ENCODE data around the gene LACTB. TPM values are rescaled to one million over a fixed set of nuclear protein-coding genes. Genes with fewer than 3 reads are reported as not detected.

Gene LACTB
- total and polyA plus RNA-seq, 2 donors = 12.7 to 14.4 TPM

- peak overlapping the region; percentile 86 for H3K27ac ChIP-seq (ENCODE audit: low read depth)
- DNase-seq (ENCODE audit: extremely low spot score) = no peak
- no peaks in the 10 kb centered on the region for H3K4me1 ChIP-seq (ENCODE audit: insufficient read depth)
- WGBS = under 1% methylated on average over 59 of the region's 59 CpGs
- H3K36me3 ChIP-seq (ENCODE audit: insufficient read depth) = no peaks in the 10 kb centered on the region
- H3K4me3 ChIP-seq (ENCODE audit: low read depth, low read length) = peak overlapping the region; percentile 100
These were observed 578 bp downstream of the LACTB start for GRCh38 chr15:63122002-63122875.

DNA sequence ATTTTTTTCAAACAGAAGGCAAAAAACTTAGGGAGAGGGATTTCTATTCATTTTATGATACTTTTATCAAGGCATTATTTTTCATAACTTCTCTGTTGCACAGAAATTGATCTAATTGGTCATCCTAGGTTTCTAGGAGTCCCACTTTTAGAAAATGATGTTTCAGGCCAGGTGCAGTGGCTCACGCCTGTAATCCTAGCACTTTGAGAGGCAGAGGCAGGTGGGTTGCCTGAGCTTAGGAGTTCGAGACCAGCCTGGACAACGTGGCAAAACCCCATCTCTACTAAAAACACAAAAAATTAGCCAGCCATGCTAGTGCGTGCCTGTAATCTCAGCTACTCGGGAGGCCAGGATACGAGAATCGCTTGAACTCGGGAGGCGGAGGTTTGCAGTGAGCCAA is 2.8 kb downstream of the LACTB start:
- Histone ChIP-seq H3K4me1 (ENCODE audit: insufficient read depth) (no peaks in the 10 kb centered on the region), H3K36me3 (ENCODE audit: insufficient read depth) (no peaks in the 10 kb centered on the region), H3K4me3 (ENCODE audit: low read depth, low read length) (no peak overlapping the region), H3K27ac (ENCODE audit: low read depth) (no peak overlapping the region)
- DNase-seq (ENCODE audit: extremely low spot score) = no peak
- WGBS = 97% methylated on average over 9 of the region's 9 CpGs

DNA sequence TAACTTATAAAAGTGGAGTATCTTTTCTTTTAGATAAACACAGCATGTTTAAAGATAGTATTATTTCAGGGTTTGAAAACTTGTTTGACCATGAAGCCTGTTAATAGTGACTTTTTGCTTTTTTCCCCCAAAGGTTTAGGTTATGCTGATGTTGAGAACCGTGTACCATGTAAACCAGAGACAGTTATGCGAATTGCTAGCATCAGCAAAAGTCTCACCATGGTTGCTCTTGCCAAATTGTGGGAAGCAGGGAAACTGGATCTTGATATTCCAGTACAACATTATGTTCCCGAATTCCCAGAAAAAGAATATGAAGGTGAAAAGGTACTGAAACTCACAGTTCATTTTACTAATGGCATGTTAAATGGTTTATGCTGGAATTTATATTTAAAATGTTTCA is 5.1 kb downstream of the LACTB start:
- no peak overlapping the region for H3K27ac ChIP-seq (ENCODE audit: low read depth)
- 88% methylated on average over 3 of the region's 3 CpGs for WGBS
- no peak for DNase-seq (ENCODE audit: extremely low spot score)
- H3K36me3 ChIP-seq (ENCODE audit: insufficient read depth) = no peaks in the 10 kb centered on the region
- no peak overlapping the region for H3K4me3 ChIP-seq (ENCODE audit: low read depth, low read length)
- no peaks in the 10 kb centered on the region for H3K4me1 ChIP-seq (ENCODE audit: insufficient read depth)

GRCh38 chr15:63133786-63134185 is 12.1 kb downstream of the LACTB start:
- DNase-seq (ENCODE audit: extremely low spot score) = no peak
- no peaks in the 10 kb centered on the region for H3K36me3 ChIP-seq (ENCODE audit: insufficient read depth)
- no peaks in the 10 kb centered on the region for H3K4me1 ChIP-seq (ENCODE audit: insufficient read depth)
- H3K4me3 ChIP-seq (ENCODE audit: low read depth, low read length) = no peak overlapping the region
- 41% methylated on average over 1 of the region's 1 CpG for WGBS
- H3K27ac ChIP-seq (ENCODE audit: low read depth) = no peak overlapping the region

DNA sequence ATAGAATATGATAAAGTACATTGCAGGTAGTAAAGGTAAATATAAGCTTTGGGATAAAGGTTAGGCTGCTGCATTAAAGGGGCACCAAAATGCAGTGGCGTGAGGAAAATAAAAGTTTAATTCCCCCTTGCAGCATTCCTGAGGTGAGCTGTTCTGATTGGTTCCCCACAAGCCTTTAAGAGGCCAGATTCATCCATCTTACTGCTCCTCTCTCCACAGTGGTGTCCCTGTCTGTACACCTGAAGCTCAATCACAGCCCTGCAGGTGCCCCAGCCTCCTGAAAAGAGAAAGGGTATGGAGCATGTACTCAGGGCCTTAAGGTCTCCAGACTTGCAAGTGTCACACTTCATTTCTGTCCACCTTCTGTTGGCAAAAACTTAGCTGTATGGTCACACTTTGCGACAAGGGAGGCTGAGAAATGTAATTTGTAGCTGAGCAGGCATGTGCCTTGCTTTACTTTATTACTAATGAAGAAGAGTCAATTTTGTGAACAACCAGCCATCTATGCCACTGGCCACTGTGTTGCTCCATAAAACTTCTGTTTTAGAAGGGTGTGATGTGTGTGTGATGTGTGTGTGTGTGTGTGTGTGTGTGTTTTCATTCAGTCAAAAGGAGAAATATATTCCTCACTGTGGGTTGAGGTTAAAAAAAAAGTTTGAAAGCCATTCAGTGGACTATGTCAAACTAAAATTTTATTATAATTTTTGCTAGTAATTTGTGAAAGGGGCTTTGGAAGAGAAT is 12.8 kb downstream of the LACTB start:
- no peak for DNase-seq (ENCODE audit: extremely low spot score)
- H3K27ac ChIP-seq (ENCODE audit: low read depth) = no peak overlapping the region
- 91% methylated on average over 2 of the region's 2 CpGs for WGBS
- no peaks in the 10 kb centered on the region for H3K36me3 ChIP-seq (ENCODE audit: insufficient read depth)
- no peaks in the 10 kb centered on the region for H3K4me1 ChIP-seq (ENCODE audit: insufficient read depth)
- no peak overlapping the region for H3K4me3 ChIP-seq (ENCODE audit: low read depth, low read length)

GRCh38 chr15:63135281-63135680 is 13.6 kb downstream of the LACTB start:
- no peak overlapping the region for H3K27ac ChIP-seq (ENCODE audit: low read depth)

GRCh38 chr15:63135804-63136203 is 14.1 kb downstream of the LACTB start:
- no peak overlapping the region for H3K4me3 ChIP-seq (ENCODE audit: low read depth, low read length)
- no peak overlapping the region for H3K27ac ChIP-seq (ENCODE audit: low read depth)
- 74% methylated on average over 3 of the region's 3 CpGs for WGBS
- no peaks in the 10 kb centered on the region for H3K4me1 ChIP-seq (ENCODE audit: insufficient read depth)
- no peaks in the 10 kb centered on the region for H3K36me3 ChIP-seq (ENCODE audit: insufficient read depth)
- no peak for DNase-seq (ENCODE audit: extremely low spot score)

More at GRCh38 chr15:63135281-63135680, 13.6 kb downstream of the LACTB start:
- DNase-seq (ENCODE audit: extremely low spot score) = no peak
- WGBS = 94% methylated on average over 5 of the region's 5 CpGs
- Histone ChIP-seq H3K4me3 (ENCODE audit: low read depth, low read length) (no peak overlapping the region), H3K36me3 (ENCODE audit: insufficient read depth) (no peaks in the 10 kb centered on the region), H3K4me1 (ENCODE audit: insufficient read depth) (no peaks in the 10 kb centered on the region)

DNA sequence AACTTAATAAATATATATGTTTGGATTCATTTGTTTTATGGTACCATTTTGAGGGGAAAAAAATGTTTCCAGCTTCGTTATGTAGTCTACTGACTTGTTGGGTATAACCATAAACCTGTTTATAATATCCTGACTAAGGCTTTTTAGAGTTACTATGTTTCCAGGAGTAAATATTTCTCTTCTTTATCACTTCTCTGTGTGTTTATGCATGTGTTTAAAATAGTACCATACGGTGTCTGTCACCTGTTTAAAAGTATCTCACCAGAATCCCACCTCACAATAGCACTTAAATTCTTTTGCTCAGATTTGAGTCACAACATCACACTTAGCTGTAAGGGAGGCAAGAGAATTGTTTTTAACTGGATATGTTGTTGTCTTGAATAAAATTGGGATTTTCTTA is 15.1 kb downstream of the LACTB start:
- Histone ChIP-seq H3K36me3 (ENCODE audit: insufficient read depth) (no peaks in the 10 kb centered on the region), H3K4me3 (ENCODE audit: low read depth, low read length) (no peak overlapping the region), H3K4me1 (ENCODE audit: insufficient read depth) (no peaks in the 10 kb centered on the region), H3K27ac (ENCODE audit: low read depth) (no peak overlapping the region)
- DNase-seq (ENCODE audit: extremely low spot score) = no peak
- WGBS = 78% methylated on average over 2 of the region's 2 CpGs

- H3K27ac ChIP-seq (ENCODE audit: low read depth) = no peak overlapping the region
- no peaks in the 10 kb centered on the region for H3K36me3 ChIP-seq (ENCODE audit: insufficient read depth)
- H3K4me1 ChIP-seq (ENCODE audit: insufficient read depth) = no peaks in the 10 kb centered on the region
- H3K4me3 ChIP-seq (ENCODE audit: low read depth, low read length) = no peak overlapping the region
- no peak for DNase-seq (ENCODE audit: extremely low spot score)
- WGBS = 88% methylated on average over 2 of the region's 2 CpGs
These were observed 19.3 kb downstream of the LACTB start for GRCh38 chr15:63140936-63141335.

- H3K4me3 ChIP-seq (ENCODE audit: low read depth, low read length) = no peak overlapping the region
- DNase-seq (ENCODE audit: extremely low spot score) = no peak
- H3K36me3 ChIP-seq (ENCODE audit: insufficient read depth) = peaks cover 2% of the 10 kb centered on the region
- no peaks in the 10 kb centered on the region for H3K4me1 ChIP-seq (ENCODE audit: insufficient read depth)
- WGBS = 89% methylated on average over 2 of the region's 2 CpGs
- H3K27ac ChIP-seq (ENCODE audit: low read depth) = no peak overlapping the region
These were observed 23.8 kb downstream of the LACTB start for GRCh38 chr15:63145426-63145825.

- DNase-seq (ENCODE audit: extremely low spot score) = no peak
- WGBS = 74% methylated on average over 3 of the region's 3 CpGs
- no peak overlapping the region for H3K27ac ChIP-seq (ENCODE audit: low read depth)
- H3K36me3 ChIP-seq (ENCODE audit: insufficient read depth) = peaks cover 2% of the 10 kb centered on the region
- no peak overlapping the region for H3K4me3 ChIP-seq (ENCODE audit: low read depth, low read length)
- H3K4me1 ChIP-seq (ENCODE audit: insufficient read depth) = no peaks in the 10 kb centered on the region
These were observed 25.0 kb downstream of the LACTB start for GRCh38 chr15:63146684-63147083.

GRCh38 chr15:63151665-63152064 is 30.0 kb downstream of the LACTB start:
- H3K4me3 ChIP-seq (ENCODE audit: low read depth, low read length) = no peak overlapping the region
- peaks cover 2% of the 10 kb centered on the region for H3K4me1 ChIP-seq (ENCODE audit: insufficient read depth)
- WGBS = 99% methylated on average over 1 of the region's 1 CpG
- H3K36me3 ChIP-seq (ENCODE audit: insufficient read depth) = peaks cover 2% of the 10 kb centered on the region
- DNase-seq (ENCODE audit: extremely low spot score) = no peak
- no peak overlapping the region for H3K27ac ChIP-seq (ENCODE audit: low read depth)

GRCh38 chr15:63155486-63155885 is 33.8 kb downstream of the LACTB start:
- Histone ChIP-seq H3K27ac (ENCODE audit: low read depth) (no peak overlapping the region), H3K36me3 (ENCODE audit: insufficient read depth) (no peaks in the 10 kb centered on the region), H3K4me1 (ENCODE audit: insufficient read depth) (peaks cover 2% of the 10 kb centered on the region), H3K4me3 (ENCODE audit: low read depth, low read length) (no peak overlapping the region)
- DNase-seq (ENCODE audit: extremely low spot score) = no peak
- 74% methylated on average over 3 of the region's 3 CpGs for WGBS
